Inflammatory macrophage treated with lipopolysaccharide for 1 hour (primary cell): ENCODE data around the gene ME1.
"Not testable (repeated sequence)": the region's sequence is repeated elsewhere in the genome, so short reads cannot be mapped to it uniquely, and the experiment has no call there.

Experiments used
- DNase-seq, 2 donors: peaks; one replicate each; pipeline ENCODE4 v3.0.0-alpha.2; 2020 to 2022

Gene ME1

DNA sequence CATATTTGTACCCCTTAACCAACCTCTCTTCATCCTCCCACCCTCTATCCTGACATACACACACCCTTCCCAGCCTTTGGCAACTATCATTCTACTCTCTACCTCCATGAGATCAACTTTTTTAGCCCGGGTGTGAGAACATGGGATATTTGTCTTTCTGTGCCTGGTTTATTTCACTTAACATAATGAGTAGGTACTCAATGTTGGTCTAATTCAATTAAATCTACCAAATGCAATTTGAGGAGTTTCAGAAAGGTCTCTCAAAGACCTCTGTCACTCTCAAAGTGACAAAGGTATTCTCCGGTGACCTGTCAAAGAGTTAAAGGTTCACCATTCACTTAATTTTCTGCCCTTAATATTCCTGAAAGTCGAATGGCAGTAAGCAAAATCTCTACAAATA, 87.7 kb downstream of the ME1 start:
- no peak for DNase-seq

GRCh38 chr6:83341765-83342164, 89.1 kb downstream of the ME1 start:
- no peak for DNase-seq

DNA sequence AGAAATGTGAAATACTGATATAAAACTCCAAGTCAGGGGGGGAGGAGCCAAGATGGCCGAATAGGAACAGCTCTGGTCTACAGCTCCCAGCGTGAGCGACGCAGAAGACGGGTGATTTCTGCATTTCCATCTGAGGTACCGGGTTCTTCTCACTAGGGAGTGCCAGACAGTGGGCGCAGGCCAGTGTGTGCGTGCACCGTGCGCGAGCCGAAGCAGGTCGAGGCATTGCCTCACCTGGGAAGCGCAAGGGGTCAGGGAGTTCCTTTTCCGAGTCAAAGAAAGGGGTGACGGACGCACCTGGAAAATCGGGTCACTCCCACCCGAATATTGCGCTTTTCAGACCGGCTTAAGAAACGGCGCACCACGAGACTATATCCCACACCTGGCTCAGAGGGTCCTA, 96.9 kb downstream of the ME1 start:
- not testable (repeated sequence) for DNase-seq

DNA sequence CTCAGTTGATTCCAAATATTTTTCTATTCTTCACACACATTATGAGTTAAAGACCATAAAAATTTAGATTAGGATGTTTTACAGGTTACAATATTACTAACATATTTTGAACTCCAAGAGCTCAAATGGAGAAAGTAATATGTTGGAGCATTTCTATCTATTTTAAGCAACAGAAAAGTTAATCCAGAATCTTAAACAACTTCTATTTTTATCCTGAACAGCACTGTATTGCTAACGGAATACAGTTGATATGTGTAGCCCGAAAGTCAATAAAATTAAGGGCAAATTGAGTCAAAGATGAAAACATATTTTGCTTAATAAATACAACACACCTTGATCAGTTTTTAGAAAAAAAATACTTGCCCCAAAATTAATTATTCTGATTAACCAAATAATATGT, 97.4 kb downstream of the ME1 start:
- no peak for DNase-seq

- DNase-seq = no peak
Measured at GRCh38 chr6:83314693-83315092, 116.2 kb downstream of the ME1 start.

DNA sequence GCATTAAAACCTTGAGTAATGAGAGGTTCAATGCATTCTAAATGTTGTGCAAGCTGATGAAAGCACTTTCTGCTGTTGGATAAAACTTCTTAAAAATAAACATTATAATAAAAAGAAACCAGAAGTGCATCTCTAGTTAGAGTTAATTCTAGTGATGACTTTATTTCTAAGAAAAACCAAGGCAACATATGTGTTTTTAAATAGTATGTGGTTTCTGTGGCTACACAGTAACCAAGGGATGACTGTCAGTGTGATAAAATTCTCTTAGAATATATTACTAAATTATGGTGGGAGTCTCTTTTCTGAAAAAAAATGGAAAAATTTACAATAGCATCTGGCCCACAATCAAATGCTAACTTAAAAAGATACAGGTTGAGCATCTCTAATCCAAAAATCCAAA, 117.0 kb downstream of the ME1 start:
- DNase-seq = no peak

DNA sequence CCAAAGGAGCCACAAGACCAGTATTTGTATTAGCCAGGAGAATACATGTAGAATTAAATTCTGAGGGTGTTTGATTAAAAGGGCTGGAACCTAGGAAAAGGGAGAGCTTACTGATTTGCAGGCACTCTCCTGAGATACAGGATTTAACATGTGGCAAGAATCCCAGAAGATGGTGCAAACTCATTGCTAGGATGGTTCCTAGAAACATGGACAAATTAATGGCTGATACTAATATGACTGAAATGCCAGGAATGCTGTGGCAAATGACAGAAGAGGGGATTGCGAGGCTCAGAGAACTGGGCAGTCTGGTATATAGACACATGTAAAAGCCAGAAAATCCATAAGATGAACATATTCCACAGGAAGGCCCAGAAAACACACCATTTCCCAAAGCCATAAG, 119.6 kb downstream of the ME1 start:
- DNase-seq = no peak

- no peak for DNase-seq
Measured at GRCh38 chr6:83310046-83310445, 120.8 kb downstream of the ME1 start.

- no peak for DNase-seq
Measured at GRCh38 chr6:83309344-83309743, 121.5 kb downstream of the ME1 start.

DNA sequence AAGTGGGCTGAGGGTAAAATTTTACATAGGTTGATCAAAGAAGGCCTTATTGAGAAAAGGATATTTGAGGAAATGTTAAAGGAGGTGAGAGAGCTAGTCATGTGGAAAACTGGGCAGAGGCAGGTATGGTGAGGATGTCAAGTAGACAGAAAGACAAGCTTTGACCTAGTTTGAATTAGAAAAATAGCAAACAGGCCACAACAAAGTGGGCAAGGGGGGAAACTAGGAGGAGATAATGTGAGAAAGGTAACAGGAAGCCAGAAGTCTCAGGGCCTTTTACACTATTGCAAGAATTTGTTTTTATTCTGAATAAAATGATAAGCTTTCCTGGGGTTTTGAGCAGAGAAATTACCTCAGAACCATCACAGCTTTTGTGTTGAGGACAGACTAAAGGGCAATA, 122.0 kb downstream of the ME1 start:
- DNase-seq = no peak

DNA sequence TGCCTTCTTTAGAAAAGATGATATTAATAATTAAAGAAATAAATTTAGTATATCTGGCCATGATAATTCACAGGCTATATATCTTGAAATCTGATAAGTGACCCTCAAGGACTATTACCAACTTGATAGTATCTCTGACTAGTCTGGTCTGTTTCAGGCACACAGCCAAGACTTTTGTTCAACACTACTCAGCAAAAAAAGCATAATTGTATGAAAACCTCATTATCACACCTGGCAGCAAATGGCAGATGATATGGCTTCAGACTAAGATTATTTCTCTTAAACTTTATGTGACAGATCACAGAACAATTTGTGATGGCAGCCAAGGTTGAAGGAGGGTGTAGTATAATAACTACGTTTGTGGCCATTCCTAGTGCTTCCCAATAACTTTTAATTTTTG, 123.0 kb downstream of the ME1 start:
- no peak for DNase-seq

DNA sequence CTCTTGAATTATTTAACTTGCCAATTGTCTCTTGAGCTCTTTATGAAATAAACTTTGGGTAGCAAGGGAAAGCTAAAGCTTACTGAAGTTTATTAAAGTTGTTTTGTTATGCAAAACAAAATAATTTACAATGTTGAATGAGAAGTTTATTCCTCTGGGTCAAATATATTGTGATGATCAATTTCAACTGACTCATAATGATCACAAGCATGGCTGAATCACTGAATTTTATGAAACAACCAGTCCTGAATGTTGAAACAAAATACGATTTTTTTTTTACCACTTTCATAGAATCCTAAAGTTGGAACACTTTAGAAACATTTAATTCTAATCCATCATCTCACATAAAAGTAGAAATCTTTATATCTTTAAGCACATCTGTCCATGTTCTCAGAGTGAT, 127.4 kb downstream of the ME1 start:
- no peak for DNase-seq

DNA sequence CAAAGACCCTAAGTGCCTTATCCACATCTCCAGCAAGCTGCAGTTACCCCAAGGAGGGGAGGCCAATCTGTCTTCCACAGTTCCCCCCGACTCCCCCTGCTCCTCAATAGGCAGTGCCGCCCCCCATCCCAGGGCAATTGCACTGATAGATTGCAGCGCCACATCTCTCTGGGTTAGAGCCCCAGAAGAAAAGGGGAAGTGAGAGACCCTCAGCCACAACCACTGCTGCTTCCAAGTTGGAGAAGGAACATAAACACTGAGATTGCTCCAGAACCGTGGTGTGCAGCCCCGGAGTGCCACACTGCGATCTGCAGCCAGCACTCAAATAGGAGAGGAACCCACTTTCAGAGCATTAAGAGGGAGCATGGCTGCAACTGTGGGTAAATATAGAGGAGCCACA, 136.2 kb downstream of the ME1 start:
- DNase-seq = no peak

DNA sequence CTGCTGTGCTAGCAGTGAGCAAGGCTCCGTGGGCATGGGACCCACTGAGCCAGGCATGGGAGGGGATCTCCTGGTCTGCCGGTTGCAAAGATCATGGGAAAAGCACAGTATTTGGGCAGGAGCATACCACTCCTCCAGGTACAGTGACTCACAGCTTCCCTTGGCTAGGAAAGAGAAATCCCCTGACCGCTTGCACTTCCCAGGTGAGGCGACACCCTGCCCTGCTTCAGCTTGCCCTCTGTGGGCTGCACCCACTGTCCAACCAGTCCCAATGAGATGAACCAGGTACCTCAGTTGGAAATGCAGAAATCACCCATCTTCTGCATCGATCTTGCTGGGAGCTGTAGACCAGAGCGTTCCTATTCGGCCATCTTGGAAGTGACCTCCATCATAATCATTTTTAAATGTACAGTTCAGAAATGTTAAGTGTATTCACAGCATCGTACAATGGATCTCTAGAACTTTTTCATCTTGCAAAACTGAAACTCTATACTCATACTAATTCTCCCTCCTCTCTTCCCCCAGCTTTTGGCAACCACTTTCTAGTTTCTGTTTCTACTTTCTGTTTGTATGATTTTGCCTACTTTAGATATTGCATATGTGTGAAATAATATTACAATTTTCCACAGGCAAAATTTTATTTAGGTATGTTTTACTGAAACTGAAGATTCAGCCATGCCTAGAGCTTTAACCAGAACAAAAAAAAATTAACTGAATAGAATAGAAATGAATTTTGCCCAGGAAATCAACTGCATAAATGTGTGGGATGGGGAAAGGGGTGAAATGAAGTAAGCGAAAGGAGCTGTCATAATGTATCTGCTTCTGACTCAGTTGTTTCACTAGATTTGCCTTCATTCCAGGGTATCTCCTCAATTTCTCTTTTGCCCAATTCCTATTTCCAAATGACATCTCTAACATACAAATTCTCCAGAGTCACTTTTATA, 137.7 kb downstream of the ME1 start:
- no peak for DNase-seq

GRCh38 chr6:83287298-83287697, 143.6 kb downstream of the ME1 start:
- not testable (repeated sequence) for DNase-seq

GRCh38 chr6:83285917-83286316, 144.9 kb downstream of the ME1 start:
- DNase-seq = no peak

GRCh38 chr6:83273596-83273995, 157.3 kb downstream of the ME1 start:
- DNase-seq = no peak

- peak; percentile 1 to 6 for DNase-seq
Measured at GRCh38 chr6:83270971-83271719, 159.7 kb downstream of the ME1 start.

DNA sequence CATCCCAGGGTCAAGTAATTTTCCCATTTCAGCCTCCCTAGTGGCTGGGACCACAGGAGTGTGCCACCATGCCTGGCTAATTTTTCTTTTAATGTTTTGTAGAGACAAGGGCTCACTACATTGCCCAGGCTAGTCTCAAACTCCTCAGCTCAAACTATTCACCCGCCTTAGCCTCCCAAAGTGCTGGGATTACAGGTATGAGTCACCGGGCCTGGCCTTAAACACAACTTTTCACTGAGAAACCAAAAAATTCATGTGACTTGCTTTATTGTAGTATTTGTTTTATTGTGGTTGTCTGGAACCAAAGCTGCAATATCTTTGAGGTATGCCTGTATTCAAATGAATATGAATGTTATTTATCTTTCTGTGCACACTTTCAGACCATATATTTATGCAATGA, 165.5 kb downstream of the ME1 start:
- no peak for DNase-seq

DNA sequence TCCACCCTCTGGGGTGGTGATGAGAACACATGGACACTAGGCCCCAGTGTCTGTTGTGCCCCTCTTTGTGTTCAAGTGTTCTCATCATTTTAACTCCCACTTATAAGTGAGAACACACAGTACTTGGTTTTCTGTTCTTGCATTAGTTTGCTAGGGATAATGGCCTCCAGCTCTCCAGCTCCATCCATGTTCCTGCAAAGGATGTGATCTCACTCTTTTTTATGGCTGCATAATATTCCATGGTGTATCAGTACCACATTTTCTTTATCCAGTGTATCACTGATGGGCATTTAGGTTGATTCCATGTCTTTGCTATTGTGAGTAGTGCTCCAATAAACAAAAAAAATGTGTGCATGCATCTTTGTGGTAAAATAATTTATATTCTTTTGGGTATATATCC, 170.3 kb downstream of the ME1 start:
- no peak for DNase-seq

DNA sequence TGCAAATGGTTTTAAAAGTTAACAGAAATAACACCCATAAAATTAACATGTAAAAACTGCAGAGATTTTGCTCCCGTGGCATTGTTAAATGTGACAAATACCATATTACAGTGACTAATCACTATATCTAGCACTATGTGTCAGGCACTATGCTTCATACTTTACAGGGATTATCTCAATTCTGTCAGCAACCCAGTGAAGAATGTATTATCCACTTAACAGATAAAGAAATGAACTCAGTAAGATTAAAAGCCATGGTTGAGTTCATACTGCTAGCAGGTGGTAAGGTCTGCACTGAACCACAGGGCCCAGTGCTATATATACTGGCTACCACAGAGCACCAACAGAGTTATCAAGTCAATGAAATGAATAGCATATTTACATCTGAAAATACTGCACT, 172.3 kb downstream of the ME1 start:
- no peak for DNase-seq

DNA sequence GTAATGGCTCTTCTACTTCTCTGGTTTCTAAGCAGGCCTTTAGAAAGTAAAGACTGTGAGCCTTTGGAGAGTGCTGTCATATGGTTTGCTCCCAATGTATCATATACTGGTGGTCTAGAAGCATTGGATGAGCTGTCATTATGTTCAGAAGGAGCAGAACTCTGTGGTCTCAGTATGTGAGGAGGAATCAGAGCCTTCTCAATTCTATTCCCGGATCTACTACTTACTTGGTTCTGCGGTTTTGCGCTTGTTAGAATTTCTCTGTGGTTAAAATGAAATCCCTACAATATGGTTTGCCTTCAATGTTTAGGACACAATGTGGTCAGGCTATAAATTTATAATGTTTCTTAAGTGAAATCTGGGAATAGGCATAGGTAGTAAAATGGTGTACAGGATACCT, 173.1 kb downstream of the ME1 start:
- DNase-seq = no peak

- not testable (repeated sequence) for DNase-seq
Measured at GRCh38 chr6:83256719-83257118, 174.1 kb downstream of the ME1 start.

GRCh38 chr6:83252719-83253118, 178.1 kb downstream of the ME1 start:
- DNase-seq = no peak
